ENCODE data around the gene SYT15. TPM values are rescaled to one million over a fixed set of nuclear protein-coding genes. Genes with fewer than 3 reads are reported as not detected.
"Not testable (repeated sequence)": the region's sequence is repeated elsewhere in the genome, so short reads cannot be mapped to it uniquely, and the experiment has no call there.

SYT15 gene
- total RNA-seq = 1 to 10 TPM; 1.1 to 1.4 TPM

GRCh38 chr10:46578474-46579178 lies at the start of gene SYT15:
SYT15 (plus strand) TSS chr10:46579128; CDS start chr10:46579169, 41 bp downstream.
- H3K9me3 Mint-ChIP-seq, H3K4me3 Mint-ChIP-seq, H3K36me3 Mint-ChIP-seq, POLR2A ChIA-PET, H3K4me1 Mint-ChIP-seq, H3K27ac Mint-ChIP-seq, H3K27me3 Mint-ChIP-seq, DNase-seq: not testable (repeated sequence)
- peak; percentile 15 for ATAC-seq (ENCODE audit: low read depth)

GRCh38 chr10:46529742-46530141 lies 49.2 kb upstream of the SYT15 start:
- POLR2A ChIA-PET; DNase-seq; H3K36me3 Mint-ChIP-seq; H3K9me3 Mint-ChIP-seq; ATAC-seq (ENCODE audit: low read depth); H3K27ac Mint-ChIP-seq; H3K4me3 Mint-ChIP-seq; H3K27me3 Mint-ChIP-seq; H3K4me1 Mint-ChIP-seq: not testable (repeated sequence)

GRCh38 chr10:46530249-46531186 lies 48.4 kb upstream of the SYT15 start:
- Mint-ChIP-seq H3K36me3 (no peaks in the 10 kb centered on the region), H3K27ac (no peak overlapping the region), H3K4me3 (no peak overlapping the region), H3K9me3 (no peaks in the 10 kb centered on the region), H3K4me1 (no peaks in the 10 kb centered on the region), H3K27me3 (peaks cover 4% of the 10 kb centered on the region)
- POLR2A ChIA-PET = no interaction called here
- no peak for ATAC-seq (ENCODE audit: low read depth)
- DNase-seq = peak; percentile 17

GRCh38 chr10:46532256-46532655 lies 46.7 kb upstream of the SYT15 start:
- POLR2A ChIA-PET; H3K27ac Mint-ChIP-seq; H3K36me3 Mint-ChIP-seq; H3K4me3 Mint-ChIP-seq; H3K9me3 Mint-ChIP-seq; ATAC-seq (ENCODE audit: low read depth); H3K4me1 Mint-ChIP-seq; DNase-seq; H3K27me3 Mint-ChIP-seq: not testable (repeated sequence)

- H3K4me3 Mint-ChIP-seq = no peak overlapping the region
- POLR2A ChIA-PET = no interaction called here
- H3K4me1 Mint-ChIP-seq = no peaks in the 10 kb centered on the region
- no peak overlapping the region for H3K27ac Mint-ChIP-seq
- no peak for ATAC-seq (ENCODE audit: low read depth)
- H3K9me3 Mint-ChIP-seq = no peaks in the 10 kb centered on the region
- peaks cover 26% of the 10 kb centered on the region for H3K27me3 Mint-ChIP-seq
- peak; percentile 15 for DNase-seq
- no peaks in the 10 kb centered on the region for H3K36me3 Mint-ChIP-seq
These were observed 44.0 kb upstream of the SYT15 start for GRCh38 chr10:46534828-46535524.

GRCh38 chr10:46536171-46536570 lies 42.8 kb upstream of the SYT15 start:
- no peaks in the 10 kb centered on the region for H3K9me3 Mint-ChIP-seq
- peaks cover 36% of the 10 kb centered on the region for H3K27me3 Mint-ChIP-seq
- no peaks in the 10 kb centered on the region for H3K36me3 Mint-ChIP-seq
- no peak overlapping the region for H3K27ac Mint-ChIP-seq
- POLR2A ChIA-PET = no interaction called here
- DNase-seq (peak; percentile 16), ATAC-seq (ENCODE audit: low read depth) (no peak)
- no peak overlapping the region for H3K4me3 Mint-ChIP-seq
- H3K4me1 Mint-ChIP-seq = peaks cover 2% of the 10 kb centered on the region

GRCh38 chr10:46536781-46537180 lies 42.1 kb upstream of the SYT15 start:
- no peaks in the 10 kb centered on the region for H3K9me3 Mint-ChIP-seq
- H3K4me3 Mint-ChIP-seq = no peak overlapping the region
- POLR2A ChIA-PET = no interaction called here
- peak; percentile 20 for DNase-seq
- no peak overlapping the region for H3K27ac Mint-ChIP-seq
- H3K36me3 Mint-ChIP-seq = no peaks in the 10 kb centered on the region
- H3K27me3 Mint-ChIP-seq = peaks cover 36% of the 10 kb centered on the region
- peaks cover 2% of the 10 kb centered on the region for H3K4me1 Mint-ChIP-seq
- no peak for ATAC-seq (ENCODE audit: low read depth)

GRCh38 chr10:46537309-46537708 lies 41.6 kb upstream of the SYT15 start:
- no peak overlapping the region for H3K27ac Mint-ChIP-seq
- no peak for ATAC-seq (ENCODE audit: low read depth)

GRCh38 chr10:46538155-46538554 lies 40.8 kb upstream of the SYT15 start:
- POLR2A ChIA-PET = no interaction called here
- no peaks in the 10 kb centered on the region for H3K9me3 Mint-ChIP-seq
- no peaks in the 10 kb centered on the region for H3K36me3 Mint-ChIP-seq
- H3K27me3 Mint-ChIP-seq = peaks cover 43% of the 10 kb centered on the region
- DNase-seq = no peak
- no peak overlapping the region for H3K4me3 Mint-ChIP-seq
- ATAC-seq (ENCODE audit: low read depth) = no peak
- peaks cover 2% of the 10 kb centered on the region for H3K4me1 Mint-ChIP-seq
- H3K27ac Mint-ChIP-seq = no peak overlapping the region

More at GRCh38 chr10:46537309-46537708, 41.6 kb upstream of the SYT15 start:
- H3K36me3 Mint-ChIP-seq = no peaks in the 10 kb centered on the region
- H3K4me1 Mint-ChIP-seq = peaks cover 2% of the 10 kb centered on the region
- H3K9me3 Mint-ChIP-seq = no peaks in the 10 kb centered on the region
- DNase-seq = no peak
- peaks cover 37% of the 10 kb centered on the region for H3K27me3 Mint-ChIP-seq
- POLR2A ChIA-PET = no interaction called here
- no peak overlapping the region for H3K4me3 Mint-ChIP-seq

- H3K27me3 Mint-ChIP-seq = peaks cover 47% of the 10 kb centered on the region
- peaks cover 2% of the 10 kb centered on the region for H3K4me1 Mint-ChIP-seq
These were observed 40.1 kb upstream of the SYT15 start for GRCh38 chr10:46538717-46539426.

GRCh38 chr10:46539596-46540411 lies 39.1 kb upstream of the SYT15 start:
- no peaks in the 10 kb centered on the region for H3K36me3 Mint-ChIP-seq
- H3K27me3 Mint-ChIP-seq = peaks cover 49% of the 10 kb centered on the region
- H3K4me1 Mint-ChIP-seq = peaks cover 2% of the 10 kb centered on the region
- POLR2A ChIA-PET = no interaction called here
- H3K9me3 Mint-ChIP-seq = no peaks in the 10 kb centered on the region
- ATAC-seq (ENCODE audit: low read depth) (no peak), DNase-seq (no peak)
- no peak overlapping the region for H3K27ac Mint-ChIP-seq
- H3K4me3 Mint-ChIP-seq = no peak overlapping the region

More at GRCh38 chr10:46538717-46539426, 40.1 kb upstream of the SYT15 start:
- POLR2A ChIA-PET = no interaction called here
- H3K36me3 Mint-ChIP-seq = no peaks in the 10 kb centered on the region
- no peak for DNase-seq
- no peaks in the 10 kb centered on the region for H3K9me3 Mint-ChIP-seq
- ATAC-seq (ENCODE audit: low read depth) = no peak
- H3K27ac Mint-ChIP-seq = no peak overlapping the region
- no peak overlapping the region for H3K4me3 Mint-ChIP-seq

GRCh38 chr10:46540412-46541016 lies 38.4 kb upstream of the SYT15 start:
- Mint-ChIP-seq H3K27ac (no peak overlapping the region), H3K36me3 (no peaks in the 10 kb centered on the region), H3K4me3 (no peak overlapping the region), H3K4me1 (peaks cover 2% of the 10 kb centered on the region), H3K27me3 (peaks cover 50% of the 10 kb centered on the region), H3K9me3 (no peaks in the 10 kb centered on the region)
- DNase-seq (peak; percentile 20), ATAC-seq (ENCODE audit: low read depth) (no peak)
- POLR2A ChIA-PET = no interaction called here

Measured in activated naive CD8-positive, alpha-beta T cell treated with anti-CD3 and anti-CD28 coated beads, Interleukin-2, amount 10 ng/mL, durations not matched to agents 7 days and 5 days (primary cell).